Sigmoid colon (tissue), 7 donors: ENCODE results near the gene MT1X. TPM values are rescaled to one million over a fixed set of nuclear protein-coding genes. Genes with fewer than 3 reads are reported as not detected.

Experiments
- DNase-seq: peaks from one replicate; pipeline ENCODE4 v3.0.0-alpha.2; 2019
- H3K27ac ChIP-seq, 4 donors: fragments of 200-600 bp; sonication (generic); one replicate each; pipeline ENCODE4 v1.5.1; 2016 to 2019; ENCODE audit warnings: mild to moderate bottlenecking in 1 of 4
- H3K27me3 ChIP-seq, 3 donors: fragments of 200-600 bp; sonication (generic); one replicate each; pipeline ENCODE4 v1.5.1; 2019; ENCODE audit warnings: mild to moderate bottlenecking in 1 of 3
- H3K36me3 ChIP-seq, 4 donors: fragments of 200-600 bp; sonication (generic); one replicate each; pipeline ENCODE4 v1.5.1; 2016 to 2019
- H3K4me1 ChIP-seq, 4 donors: fragments of 200-600 bp; sonication (generic); one replicate each; pipeline ENCODE4 v1.5.1; 2017 to 2019
- H3K4me3 ChIP-seq, 4 donors: fragments of 200-600 bp; sonication (generic); one replicate each; pipeline ENCODE4 v1.5.1; 2017 to 2019; ENCODE audit warnings: mild to moderate bottlenecking in 2 of 4, moderate library complexity in 1 of 4
- H3K9me3 ChIP-seq, 4 donors: fragments of 200-600 bp in 3 of 4; sonication (generic) in 3 of 4; one replicate each; pipeline versions ENCODE4 v1.5.1 to v1.6.1; 2013 to 2019
- CTCF ChIP-seq, 4 experiments: fragments of 450-650 bp in 3 of 4; fragments of 200-600 bp in 1 of 4; IDR thresholded peaks; one replicate each; pipeline ENCODE4 v1.5.1; 2016 to 2019; ENCODE audit warnings: antibody characterized with exemption in 4 of 4, mild to moderate bottlenecking in 3 of 4, moderate library complexity in 2 of 4
- EP300 ChIP-seq, 4 donors: sonication (generic); formaldehyde crosslinking; IDR thresholded peaks; one replicate each; pipeline ENCODE4 v1.6.1; 2017; ENCODE audit warnings: antibody characterized with exemption in 4 of 4
- POLR2A ChIP-seq, 2 donors: fragments of 450-650 bp; IDR thresholded peaks; one replicate each; pipeline ENCODE4 v1.6.1; 2016; ENCODE audit warnings: antibody characterized with exemption in 2 of 2, mild to moderate bottlenecking in 2 of 2, moderate library complexity in 2 of 2
- POLR2AphosphoS5 ChIP-seq, 4 donors: sonication (generic); formaldehyde crosslinking; IDR thresholded peaks; one replicate each; pipeline ENCODE4 v1.6.1; 2017; ENCODE audit warnings: antibody characterized with exemption in 4 of 4
- WGBS, 2 donors: extraction: QIAGEN DNeasy Blood & Tissue Kit; methylation state at CpG; one replicate each; pipeline ENCODE4 v1.1.7; 2013; 5-methylcytosine and 5-hydroxymethylcytosine counted together
- intact Hi-C: fragments of 100-400 bp; cut with DNase I; formaldehyde crosslinking; loops from one replicate; pipeline ENCODE4 v1.15.1; 2023
- polyA plus RNA-seq, 3 donors: library from polyadenylated mRNA; stranded (reverse); fragments of 200-250 nt; gene quantifications; one replicate each; pipeline ENCODE4 v1.2.3, GENCODE V29; 2013
- total RNA-seq, 4 donors: library from RNA; depleted of rRNA; stranded (reverse); fragments of >200 nt; gene quantifications; one replicate each; pipeline ENCODE4 v1.1.0, GENCODE V29; 2016
- donor health status: healthy with polysubstance abuse.
- donor health status: Bipolar disorder and iron deficiency.
- donor health status: healthy.

Gene MT1X
- total and polyA plus RNA-seq, 7 donors = 90.3 to 1,592 (median 414) TPM

DNA sequence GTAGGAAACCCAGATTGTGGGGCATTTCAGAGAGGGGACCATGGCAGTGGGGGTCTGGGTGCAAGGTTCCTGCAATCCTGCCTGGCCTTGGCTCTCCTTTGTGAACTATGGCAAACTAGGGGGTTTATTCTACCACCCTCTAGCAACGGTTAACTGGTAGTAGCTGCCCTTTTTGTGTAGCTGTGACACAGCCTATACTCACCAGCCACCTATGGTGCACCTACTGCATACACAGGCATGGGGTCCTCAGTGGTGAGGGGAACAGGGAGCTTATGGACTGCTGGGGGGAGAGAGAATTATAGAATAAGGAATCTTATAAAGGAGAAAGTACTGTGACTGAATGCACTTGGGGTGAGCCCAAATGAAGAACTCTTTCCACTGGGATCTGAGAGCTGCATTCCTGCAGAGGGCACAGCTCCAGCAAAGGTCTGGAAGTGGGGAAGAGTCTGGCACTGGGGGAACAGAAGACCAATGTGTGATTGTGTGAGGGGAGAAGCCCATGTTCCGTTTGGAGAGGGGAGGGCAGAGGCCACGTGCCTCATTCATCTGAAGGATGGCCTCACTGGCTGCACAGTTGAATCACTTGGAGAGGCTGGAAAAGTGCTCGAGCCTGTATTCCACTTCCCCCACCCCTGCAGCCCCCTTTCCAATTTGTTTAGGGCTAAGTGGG, 2.1 kb downstream of the MT1X start:
- H3K4me3 ChIP-seq = peak overlapping the region in 2 of 4 donors; percentile 58 to 66
- intact Hi-C loops = no loop called here
- 72 to 80% methylated on average over 4 of the region's 4 CpGs for WGBS, 2 donors
- TF ChIP-seq EP300 (IDR thresholded peaks at IDR 0.05) (no peak), POLR2A (IDR thresholded peaks at IDR 0.05) (no peak), CTCF (IDR thresholded peaks at IDR 0.05) (no peak), POLR2AphosphoS5 (IDR thresholded peaks at IDR 0.05) (no peak)
- no peaks in the 10 kb centered on the region for H3K36me3 ChIP-seq
- H3K9me3 ChIP-seq = no peaks in the 10 kb centered on the region
- peaks cover 0 to 27% (median 22%) of the 10 kb centered on the region in 4 donors for H3K4me1 ChIP-seq
- H3K27me3 ChIP-seq = no peaks in the 10 kb centered on the region
- peak overlapping the region; percentile 19 to 83 (median 42) for H3K27ac ChIP-seq
- peak; percentile 69 for DNase-seq

DNA sequence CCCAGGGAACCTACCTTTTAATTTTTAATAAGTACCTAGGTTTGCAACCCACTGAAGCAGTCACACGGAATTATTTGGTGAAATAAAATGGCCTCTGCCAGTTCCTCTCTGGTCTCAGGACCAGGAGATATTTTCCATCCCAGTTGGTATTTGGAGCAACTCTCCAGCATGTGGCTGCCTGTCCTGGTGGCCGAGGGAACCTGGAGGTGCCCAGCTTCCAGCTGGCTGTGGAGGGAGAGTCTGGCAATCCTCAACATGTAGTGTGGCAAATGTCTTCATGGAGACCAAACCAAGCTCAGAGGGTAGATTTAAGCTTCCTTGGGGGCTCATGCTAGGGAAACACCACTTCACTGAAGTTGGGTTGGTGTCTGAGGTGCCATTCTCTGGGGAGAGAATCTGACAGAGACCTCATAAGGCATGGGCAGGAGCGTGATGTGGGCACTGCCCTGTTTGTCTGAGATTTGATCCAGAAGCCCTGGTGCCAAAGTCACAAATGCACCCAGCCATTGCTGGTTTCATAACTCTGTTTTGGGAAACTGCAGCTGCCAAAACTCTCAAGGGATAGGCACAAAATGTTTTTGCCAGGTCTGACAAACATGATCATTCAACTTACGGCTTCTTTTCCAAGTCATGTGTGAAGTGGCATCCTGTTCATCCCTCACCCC, 2.8 kb downstream of the MT1X start:
- peaks cover 0 to 27% (median 22%) of the 10 kb centered on the region in 4 donors for H3K4me1 ChIP-seq
- 89 to 93% methylated on average over 4 of the region's 4 CpGs for WGBS, 2 donors
- no peak overlapping the region for H3K4me3 ChIP-seq
- no peaks in the 10 kb centered on the region for H3K36me3 ChIP-seq
- H3K27ac ChIP-seq = peak overlapping the region; percentile 19 to 83 (median 42)
- H3K9me3 ChIP-seq = no peaks in the 10 kb centered on the region
- DNase-seq = peak; percentile 76
- intact Hi-C loops = no loop called here
- H3K27me3 ChIP-seq = no peaks in the 10 kb centered on the region
- peak in 1 of 4 donors; percentile 36 for TF ChIP-seq POLR2AphosphoS5 (IDR thresholded peaks at IDR 0.05)
- no peak for TF ChIP-seq POLR2A (IDR thresholded peaks at IDR 0.05)
- TF ChIP-seq CTCF (IDR thresholded peaks at IDR 0.05) = no peak
- peak in 1 of 4 donors; percentile 19 for TF ChIP-seq EP300 (IDR thresholded peaks at IDR 0.05)

DNA sequence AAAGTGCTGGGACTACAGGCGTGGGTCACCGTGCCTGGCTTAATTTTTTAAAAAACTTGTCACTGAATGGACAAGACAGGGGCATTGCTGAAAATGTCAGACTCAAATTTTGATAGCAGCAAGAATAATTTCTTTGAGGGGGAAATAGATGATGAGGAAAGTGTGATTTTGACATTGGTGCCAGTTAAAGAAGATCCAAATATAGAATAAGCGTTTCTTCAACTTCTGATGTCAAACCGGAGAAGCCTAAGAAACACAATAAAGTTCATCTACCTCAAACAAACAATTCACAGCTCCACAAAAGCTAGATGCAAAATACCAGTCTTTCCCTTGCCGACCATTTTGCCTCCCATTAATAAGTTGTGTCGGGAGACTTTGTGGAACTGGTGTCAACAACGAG, 4.5 kb downstream of the MT1X start:
- Histone ChIP-seq H3K9me3 (no peaks in the 10 kb centered on the region), H3K4me3 (no peak overlapping the region), H3K27ac (no peak overlapping the region), H3K36me3 (no peaks in the 10 kb centered on the region), H3K4me1 (peaks cover 0 to 22% (median 19%) of the 10 kb centered on the region in 4 donors), H3K27me3 (no peaks in the 10 kb centered on the region)
- no peak for TF ChIP-seq POLR2AphosphoS5 (IDR thresholded peaks at IDR 0.05)
- intact Hi-C loops = no loop called here
- 96% methylated on average over 7 of the region's 7 CpGs for WGBS, 2 donors
- no peak for DNase-seq

GRCh38 chr16:56688762-56689161, 6.5 kb downstream of the MT1X start:
- no peak overlapping the region for H3K27ac ChIP-seq

More at GRCh38 chr16:56688762-56689161, 6.5 kb downstream of the MT1X start:
- WGBS, 2 donors = 43 to 63% methylated on average over 1 of the region's 1 CpG
- Histone ChIP-seq H3K36me3 (no peaks in the 10 kb centered on the region), H3K27me3 (no peaks in the 10 kb centered on the region), H3K4me1 (peaks cover 0 to 8% (median 6%) of the 10 kb centered on the region in 4 donors), H3K9me3 (no peaks in the 10 kb centered on the region), H3K4me3 (no peak overlapping the region)
- intact Hi-C loops = no loop called here
- no peak for DNase-seq
- TF ChIP-seq CTCF (IDR thresholded peaks at IDR 0.05) (no peak), EP300 (IDR thresholded peaks at IDR 0.05) (no peak), POLR2AphosphoS5 (IDR thresholded peaks at IDR 0.05) (no peak), POLR2A (IDR thresholded peaks at IDR 0.05) (no peak)
